NCI-H2196 treated with DMSO at 0.1 percent for 48 hours (cell line): ENCODE data around the gene RRAS.

Source experiments
- DNase-seq: peaks from one replicate; lab custom pipeline; 2025; ENCODE audit not compliant: unreplicated experiment; lab: John Stamatoyannopoulos, UW

The RRAS gene

DNA sequence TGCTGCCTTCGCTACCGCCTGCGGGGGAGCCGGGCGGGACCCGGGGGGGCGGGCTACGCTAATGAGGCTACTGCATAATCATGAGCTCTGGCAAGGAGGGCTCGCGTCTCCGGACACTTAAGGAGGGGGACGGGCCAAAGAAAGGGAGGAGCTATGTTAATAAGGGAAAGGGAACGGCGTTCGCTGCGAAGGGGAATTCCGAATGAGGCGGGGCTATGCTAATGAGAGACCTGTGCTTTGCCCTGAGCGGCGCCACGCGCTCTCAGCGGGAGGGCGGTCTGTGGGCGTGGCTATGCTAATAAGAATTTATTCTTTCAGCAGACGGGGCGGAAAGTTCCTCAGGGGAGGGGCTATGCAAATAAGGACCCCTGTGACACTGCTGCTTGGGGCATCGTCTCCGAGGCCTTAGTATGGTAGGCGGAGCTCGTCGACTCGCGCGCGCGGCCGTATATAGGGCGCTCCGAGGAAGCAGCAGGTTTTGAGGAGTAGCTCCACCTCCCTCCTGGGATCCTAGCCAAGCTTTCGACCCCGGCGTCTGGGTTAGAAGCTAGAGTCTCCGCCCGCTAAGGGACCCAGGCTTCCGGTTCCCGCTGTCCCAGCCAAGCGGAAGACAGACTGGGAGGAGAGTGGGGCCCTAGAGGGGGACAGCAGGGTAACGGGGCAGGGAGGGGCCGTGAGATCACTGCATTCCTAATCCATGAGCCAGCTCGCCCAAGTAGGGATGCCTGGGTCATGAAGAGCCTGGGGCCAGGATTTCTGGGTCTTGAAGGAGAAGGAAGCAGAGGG, at the start of gene RRAS:
Gene RRAS (minus strand): TSS at position 31 of the 786 bp plus-strand sequence. CDS start 45 bp downstream, outside the sequence.
- peak; percentile 100 for DNase-seq

DNA sequence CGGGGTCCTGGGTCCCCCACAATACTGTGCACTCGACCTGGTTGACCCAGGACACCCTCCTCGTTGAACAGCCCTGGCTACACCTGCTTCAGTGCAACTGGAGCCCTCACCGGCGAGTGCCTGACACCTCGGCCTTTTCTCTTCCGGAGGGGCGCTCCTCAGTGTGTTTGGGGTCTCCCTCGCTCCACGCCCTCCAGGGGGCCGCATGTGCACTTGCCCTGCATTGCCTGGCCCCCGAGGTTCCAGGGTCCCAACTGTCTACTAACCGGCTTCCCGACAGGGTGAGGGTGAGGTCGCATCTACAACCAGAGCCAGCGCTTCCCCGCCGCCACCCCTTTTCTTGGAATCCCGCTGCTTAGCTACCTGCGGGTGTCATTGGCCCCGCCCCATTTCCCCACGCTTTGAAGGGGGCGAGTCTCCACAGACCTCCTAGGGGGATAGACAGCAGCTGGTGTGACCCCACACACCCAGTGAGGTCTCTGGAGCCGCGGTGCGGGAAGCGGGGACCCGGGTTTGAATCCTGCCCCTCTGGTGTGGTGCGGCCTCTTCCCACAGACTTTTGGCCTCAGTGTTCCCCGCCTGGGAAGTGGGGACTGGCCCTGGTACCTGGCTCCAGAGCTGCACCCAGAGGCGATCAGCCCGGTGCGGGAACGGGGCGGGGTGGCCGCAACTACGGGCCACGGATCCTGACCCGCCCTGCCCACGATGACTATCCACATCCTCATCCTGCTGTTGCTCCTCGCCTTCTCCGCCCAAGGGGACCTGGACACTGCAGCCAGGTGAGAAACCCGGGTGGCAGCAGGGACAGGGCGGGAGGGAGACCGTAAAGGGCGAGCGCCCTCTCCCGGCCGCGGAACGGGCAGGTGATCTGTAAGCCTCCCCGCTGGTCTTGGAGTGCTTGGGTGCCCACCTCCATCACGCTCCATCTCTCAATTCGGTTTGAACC, 49.5 kb upstream of the RRAS start, which contains the start of gene ADM5:
Gene ADM5 (plus strand): TSS at position 462 of the 946 bp plus-strand sequence. CDS start 244 bp downstream, at position 706.
- DNase-seq = peak; percentile 66

DNA sequence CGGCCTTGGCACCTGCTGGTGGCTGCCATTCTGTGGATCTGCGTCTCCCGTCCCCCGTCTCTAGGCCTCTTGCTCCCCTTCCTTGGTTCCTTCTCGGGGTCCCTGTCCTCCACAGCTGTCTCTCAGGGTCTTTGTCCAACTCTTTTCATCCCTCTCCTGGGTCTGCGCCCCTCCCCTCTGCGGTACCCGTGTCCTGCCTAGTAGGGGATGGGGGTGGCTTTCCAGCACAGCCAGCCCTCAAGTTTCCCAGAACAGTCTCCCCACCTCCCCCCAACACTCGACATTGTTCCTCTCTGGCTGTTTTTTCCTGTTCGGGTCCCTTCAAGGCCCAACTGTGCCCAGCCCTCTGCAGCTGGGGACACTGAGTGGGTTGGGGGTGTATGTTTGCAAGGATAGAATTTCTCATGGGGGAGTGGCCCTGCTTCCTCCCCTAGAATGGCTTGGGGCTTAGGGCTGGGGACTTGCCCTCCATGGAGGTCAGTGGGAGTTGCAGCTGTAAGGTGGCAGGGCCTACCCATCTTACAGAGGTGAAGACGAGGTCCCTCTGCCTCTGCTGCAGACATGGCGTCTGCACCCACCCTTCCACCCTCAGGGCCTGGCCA, 48.7 kb upstream of the RRAS start:
- DNase-seq = no peak

DNA sequence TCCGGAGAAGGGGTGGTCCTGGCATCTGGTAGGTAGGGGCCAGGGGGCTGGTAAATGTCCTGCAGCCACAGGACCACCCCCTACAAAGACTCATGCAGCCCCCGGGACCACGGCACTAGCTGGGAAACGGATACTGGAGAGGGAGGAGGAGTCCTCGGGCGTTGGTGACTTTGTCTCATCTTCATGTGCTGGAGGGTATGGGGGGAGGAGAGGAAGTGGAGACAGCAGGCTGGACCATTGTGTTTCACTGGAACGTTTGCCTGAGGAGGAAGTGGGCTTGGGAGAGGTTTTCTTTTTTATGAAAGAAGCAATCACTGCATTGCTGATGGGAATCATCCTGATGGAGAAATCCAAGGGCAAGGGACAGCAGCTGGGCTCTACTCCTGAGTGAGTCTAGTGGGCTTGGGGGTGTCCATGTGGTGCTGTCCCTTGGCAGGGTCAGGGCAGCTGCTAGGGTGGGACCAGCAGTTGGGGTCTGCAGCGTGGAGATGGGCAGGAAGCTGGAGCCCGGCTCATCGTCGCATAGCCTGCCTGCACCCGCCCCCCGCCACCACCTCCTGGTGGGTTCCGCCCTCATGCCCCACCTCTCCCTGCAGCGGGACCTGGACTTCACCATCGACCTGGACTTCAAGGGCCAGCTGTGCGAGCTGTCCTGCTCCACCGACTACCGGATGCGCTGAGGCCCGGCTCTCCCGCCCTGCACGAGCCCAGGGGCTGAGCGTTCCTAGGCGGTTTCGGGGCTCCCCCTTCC, 47.8 kb upstream of the RRAS start:
- no peak for DNase-seq

DNA sequence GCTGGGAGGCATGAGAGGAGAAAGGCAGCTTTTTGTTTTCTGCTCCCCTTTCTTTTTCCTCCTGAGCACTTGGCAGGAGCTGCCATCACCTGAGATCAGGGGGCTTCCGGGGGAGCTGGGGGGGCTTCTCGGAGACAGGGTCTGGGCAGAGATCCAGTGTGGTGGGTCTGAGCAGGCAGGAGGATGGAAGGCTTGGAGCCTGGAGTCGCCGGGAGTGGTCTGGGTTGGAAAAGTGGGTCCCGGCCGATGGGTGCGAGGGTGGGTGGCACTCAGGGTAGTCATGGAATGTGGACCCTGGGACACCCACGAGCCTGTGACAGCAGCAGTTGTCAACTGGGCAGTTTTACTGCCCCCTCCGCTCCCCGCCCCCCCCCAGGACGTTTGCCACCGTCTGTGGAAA, 47.2 kb upstream of the RRAS start:
- DNase-seq = no peak

DNA sequence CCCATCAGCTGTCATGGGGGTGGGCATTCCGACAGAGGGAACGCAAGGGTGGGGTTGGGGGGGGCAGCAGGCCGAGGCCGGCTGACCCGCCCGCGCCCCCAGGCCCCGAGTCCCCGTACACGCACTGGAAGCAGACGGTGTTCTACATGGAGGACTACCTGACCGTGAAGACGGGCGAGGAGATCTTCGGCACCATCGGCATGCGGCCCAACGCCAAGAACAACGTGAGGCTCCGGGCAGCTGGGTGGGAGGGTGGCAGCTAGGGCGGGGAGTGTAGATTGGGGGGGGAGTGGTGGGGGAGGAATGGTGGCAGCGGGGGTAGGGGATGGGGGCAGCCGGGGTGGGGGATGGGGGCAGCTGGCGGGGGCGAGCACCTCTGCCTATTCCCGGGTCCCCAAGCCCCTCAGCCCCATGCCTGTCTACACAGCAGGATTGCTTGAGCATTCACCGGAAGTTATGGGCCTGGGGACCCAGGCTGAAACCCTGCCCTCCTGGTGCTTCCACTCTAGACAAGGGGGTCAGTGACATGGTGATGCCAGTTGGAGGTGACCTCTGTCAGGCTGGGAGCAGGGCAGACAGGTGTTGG, 46.7 kb upstream of the RRAS start:
- no peak for DNase-seq

DNA sequence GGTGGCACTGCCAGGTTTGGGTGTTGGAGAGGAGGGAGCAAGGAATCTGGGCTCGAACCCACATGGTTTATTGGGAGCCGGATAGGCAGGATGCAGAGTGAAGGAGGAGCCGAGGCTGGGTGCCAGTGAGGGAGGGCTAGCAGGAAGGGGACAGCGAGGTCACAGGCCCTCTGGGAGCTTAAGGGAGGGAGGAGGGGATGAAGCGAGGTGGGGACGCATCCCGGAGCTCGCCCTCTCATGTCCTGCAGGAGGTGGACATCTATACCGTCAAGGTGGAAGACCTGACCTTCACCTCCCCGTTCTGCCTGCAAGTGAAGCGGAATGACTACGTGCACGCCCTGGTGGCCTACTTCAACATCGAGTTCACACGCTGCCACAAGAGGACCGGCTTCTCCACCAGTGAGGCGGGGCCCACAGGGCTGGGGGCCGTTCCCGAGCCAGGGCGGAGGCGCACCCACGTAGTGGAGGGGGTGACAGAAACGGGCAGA, 45.9 kb upstream of the RRAS start:
- DNase-seq = no peak

DNA sequence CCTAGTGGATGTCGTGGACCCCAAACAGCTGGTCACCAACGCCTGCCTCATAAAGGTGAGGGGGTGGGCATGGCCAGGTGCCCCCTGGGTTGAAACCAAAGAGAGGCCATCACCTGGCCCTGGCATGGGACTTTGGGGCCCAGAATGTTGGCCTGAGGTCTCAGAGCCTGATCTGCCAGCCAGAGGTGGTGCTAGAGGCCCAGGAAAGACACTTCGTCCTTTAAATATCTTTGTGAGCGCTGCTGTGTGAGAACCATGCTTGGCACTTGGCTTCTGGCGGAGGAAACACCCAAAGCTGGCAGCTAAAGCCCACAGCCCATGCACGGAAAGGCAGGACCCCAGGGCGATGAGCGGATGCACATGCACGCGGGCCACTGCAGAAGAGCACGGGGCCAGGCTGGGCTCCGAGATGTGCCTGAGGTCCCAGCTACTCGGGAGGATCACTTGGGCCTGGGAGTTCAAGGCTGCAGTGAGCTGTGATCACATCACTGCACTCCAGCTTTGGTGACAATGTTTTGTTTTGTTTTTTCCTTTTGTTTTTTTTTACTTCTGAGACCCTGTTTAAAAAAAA, 45.1 kb upstream of the RRAS start:
- DNase-seq = no peak

DNA sequence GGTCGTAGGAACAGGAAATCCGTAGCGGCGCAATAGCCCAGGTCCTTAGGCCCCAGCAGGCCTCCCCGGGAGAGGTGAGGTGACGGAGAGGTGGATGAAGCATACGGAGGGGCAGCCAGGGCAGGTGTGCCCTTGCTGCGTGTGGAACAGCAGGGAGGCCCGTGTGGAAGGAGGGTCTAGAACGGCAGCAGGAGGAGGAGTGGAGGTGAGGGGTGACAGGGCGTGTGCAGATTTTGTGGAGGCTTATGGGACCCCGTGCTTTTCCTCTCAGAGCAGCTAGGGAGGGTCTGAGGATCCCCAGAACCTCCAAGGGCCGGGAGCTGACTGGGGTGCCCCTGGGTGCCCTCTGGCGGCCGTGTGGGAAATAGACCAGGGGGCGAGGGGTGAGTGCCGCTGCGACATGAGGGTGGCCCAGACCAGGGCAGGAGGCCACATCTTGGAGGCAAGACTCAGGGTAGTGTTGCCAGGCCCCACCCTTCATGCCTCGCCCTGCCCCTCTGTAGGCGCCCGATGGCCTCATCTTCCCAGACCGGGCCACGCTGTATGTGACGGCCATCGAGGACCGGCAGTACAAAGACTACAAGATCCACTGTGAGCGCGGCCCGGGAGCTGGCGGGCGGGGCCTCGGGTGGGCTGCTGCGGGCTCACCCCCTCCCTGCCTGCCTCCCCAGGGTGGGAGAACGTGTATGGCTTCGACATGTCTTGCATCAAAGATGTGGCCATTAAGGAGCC, 44.5 kb upstream of the RRAS start:
- DNase-seq = no peak

DNA sequence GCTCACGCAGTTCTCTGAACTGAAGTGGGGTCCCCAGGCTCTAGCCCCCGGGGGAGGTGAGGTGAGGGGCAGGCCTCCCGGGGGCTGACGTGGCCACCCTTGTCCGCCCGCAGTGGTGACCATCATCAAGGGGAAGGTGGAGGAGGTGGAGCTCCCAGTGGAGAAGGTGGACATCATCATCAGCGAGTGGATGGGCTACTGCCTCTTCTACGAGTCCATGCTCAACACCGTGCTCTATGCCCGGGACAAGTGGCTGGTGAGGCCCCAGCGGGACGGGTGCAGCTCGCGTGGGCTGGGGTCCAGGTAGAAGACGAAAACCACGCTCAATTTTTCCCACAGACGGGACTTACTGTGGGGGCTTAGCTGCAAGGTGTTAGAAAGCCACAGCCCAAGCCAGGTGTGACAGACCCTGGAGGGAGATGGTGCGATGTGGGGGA, 43.9 kb upstream of the RRAS start:
- DNase-seq = no peak

DNA sequence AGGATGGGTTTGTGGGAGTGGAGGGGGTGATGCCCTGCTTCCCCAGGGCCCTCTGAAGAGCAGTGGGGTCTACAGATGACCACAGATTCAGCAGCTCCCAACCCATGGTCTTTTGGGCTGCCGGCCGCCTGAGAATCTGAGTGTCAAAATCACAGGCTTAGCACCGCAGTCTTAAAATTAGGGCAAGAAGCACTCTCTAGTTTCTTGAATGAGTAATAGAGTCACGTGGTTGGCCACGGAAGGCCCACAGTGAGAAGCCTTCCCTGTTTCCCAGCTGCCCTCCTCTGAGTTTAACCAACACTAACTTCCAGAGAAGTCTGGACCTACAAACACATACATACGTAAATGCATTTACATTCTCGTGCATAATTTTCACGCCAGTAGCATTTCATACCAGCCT, 42.3 kb upstream of the RRAS start:
- no peak for DNase-seq

DNA sequence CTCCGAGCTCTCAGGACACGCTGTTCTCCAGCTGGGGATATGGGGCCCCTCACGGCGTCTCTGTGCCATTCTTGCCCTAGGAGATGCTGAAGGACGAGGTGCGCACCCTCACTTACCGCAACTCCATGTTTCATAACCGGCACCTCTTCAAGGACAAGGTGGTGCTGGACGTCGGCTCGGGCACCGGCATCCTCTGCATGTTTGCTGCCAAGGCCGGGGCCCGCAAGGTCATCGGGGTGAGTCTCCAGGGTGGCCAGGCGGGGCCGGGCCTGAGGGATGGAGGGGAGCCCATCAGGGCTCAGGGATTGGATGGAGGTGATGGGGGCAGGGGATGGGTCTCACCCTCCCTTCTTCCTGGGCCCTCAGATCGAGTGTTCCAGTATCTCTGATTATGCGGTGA, 41.9 kb upstream of the RRAS start:
- DNase-seq = no peak

DNA sequence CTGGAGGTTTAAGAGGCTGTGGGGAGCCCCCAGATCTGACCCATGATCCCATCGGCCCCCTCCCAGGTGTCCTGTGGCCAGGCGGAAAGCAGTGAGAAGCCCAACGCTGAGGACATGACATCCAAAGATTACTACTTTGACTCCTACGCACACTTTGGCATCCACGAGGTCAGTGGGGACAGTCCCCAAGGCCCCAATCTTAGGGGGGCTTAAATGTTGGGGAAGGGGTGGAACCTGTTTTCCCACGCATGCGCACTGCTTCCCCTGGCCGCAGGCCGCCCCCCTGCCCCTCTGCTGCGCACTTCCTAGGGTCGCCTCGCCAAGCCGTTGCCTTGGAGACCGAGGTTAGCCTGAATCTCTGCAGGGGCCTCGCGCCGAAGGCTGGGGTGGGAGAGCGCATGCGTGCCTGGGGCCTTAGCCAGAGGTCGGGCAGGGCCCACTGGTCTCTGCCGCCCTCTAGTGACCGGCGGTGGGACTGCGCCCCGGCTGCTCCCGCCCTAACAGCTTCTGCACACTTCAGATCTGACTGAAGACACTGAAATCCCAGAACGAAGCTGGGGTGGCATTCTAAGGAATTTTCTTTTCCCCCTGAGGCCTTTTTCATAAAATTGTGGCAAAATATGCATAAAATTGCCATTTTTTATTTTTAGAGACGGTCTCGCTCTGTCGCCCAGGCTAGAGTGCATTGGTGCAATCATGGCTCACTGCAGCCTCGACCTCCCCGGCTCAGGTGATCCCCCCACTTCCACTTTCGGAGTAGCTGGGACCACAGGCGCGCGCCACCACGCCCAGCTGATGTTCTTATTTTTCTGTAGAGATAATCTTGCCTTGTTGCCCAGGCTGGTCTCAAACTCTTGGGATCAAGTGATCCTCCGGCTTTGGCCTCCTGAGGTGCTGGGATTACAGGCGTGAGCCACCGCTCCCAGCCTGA, 40.7 kb upstream of the RRAS start:
- peak; percentile 69 for DNase-seq

DNA sequence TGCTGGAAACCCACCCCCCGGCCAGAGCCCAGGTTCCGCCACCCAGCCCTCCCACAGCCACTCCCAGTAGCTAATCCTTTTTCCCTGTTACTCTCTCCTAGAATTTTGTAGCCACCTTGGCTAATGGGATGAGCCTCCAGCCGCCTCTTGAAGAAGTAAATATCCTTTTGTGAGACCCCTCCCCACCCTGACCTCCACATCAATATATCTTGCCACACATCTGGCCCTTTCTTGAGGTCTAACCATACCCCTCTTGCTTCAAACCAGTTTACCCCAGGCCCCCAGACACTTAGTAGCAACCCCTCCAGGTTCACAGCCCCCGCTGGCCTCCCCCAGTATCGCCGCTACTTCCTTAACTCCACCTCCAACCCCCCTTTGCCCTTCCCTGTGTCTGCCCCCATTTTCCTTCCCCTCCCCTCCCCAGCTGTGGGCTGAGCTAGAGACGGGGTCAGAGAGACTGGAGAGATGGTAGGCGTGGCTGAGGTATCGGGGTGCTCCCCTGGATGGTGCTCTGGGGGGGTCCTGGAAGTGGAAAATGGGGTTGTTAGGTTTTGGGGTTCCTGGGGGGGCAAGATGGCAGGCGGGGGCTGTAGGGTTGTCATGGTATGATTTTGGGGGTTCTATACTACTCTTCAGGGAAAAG, 39.9 kb upstream of the RRAS start:
- DNase-seq = no peak

DNA sequence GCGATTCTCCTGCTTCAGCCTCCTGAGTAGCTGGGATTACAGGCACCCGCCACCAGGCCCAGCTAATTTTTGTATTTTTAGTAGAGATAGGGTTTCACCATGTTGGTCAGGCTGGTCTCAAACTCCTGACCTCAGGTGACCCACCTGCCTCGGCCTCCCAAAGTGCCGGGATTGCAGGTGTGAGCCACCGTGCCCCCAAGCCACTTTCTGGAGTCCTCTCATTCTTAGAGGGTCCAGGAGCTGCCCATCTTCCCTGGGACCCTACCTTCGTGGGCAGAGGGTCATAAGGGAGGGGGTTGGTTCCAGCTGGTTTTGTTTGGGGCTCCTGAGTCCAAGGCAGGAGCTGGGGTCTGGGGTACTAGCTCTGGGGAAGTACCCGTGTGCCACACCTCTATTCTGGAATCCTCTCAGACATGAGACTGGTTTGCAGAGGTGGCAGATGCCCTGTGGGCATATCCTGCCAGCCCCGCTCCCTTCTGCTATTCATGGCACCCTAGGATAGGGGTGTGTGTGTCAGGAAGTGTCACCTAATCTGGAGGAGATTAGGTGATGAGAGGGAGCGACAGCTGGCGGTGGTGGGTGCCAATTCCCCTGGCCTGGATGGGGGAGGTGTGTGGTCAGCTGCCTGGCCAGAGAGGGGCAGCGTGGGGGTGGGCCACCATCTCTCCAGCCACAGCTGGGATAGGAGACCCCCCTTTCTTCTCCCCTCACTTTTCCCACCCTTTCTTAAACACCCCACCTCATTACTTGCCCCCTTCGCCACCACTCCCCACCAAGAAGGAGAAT, 39.2 kb upstream of the RRAS start:
- no peak for DNase-seq

DNA sequence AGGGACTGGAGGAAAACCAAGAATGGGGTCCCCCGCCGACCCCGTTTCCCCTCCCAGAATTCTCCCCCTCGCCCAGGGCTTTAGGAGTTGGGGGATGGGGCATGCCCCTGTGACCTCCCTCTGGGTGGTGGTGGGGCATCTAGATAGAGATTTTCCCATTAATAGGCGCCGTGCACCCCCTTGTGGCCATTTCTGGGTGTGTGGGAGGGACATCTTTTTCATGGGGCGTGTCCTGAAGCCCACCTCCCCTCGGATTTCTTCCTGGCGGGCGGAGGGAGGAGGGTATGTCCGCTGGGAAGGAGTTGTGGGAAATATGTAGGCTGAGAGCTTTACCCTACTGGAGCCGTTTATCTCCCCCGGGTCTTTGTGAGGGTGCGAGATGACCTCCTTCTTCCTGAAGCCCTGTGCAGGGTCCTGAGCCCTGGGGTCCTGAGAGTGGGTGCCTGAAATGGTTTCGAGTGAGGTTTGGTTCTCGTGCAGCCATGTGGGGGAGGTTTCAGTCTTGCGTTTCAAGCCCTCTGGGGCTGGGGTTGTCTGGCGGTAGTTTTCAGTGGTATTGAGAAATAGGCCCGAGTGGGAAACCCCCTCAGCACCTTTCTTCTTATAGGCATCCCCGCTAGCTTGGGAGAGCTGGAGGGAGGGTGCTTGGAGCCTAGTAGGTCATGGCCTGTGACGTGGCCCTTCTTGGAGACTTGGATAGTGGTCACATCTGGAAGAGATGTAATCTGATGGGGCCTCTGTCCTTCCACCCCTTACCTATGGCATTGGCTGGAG, 38.1 kb upstream of the RRAS start:
- no peak for DNase-seq
